Measurements from ENCODE around the gene TCEA3.
"Not testable (repeated sequence)": the region's sequence is repeated elsewhere in the genome, so short reads cannot be mapped to it uniquely, and the experiment has no call there.

Gene TCEA3

DNA sequence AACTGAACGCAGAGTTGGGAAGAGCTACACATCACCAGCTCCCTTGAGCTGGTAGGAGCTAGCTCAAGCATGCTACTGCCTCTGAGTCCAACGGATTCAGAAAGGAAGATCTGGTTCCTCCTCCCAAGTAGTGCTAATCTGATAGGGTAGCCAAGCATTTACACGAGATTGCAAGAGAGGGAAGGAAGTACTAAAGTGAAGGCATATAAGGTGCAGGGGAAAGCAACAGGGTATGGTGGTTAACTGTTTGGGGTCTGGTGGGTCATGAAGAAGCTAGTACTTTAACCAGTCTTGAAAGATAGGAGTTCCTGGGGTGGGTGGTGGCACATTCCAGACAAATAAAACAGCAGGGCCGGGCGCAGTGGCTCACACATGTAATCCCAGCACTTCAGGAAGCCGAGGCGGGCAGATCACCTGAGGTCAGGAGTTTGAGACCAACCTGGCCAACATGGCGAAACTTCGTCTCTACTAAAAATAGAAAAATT is 34.7 kb downstream of the TCEA3 start:
- DNase-seq = no peak

DNA sequence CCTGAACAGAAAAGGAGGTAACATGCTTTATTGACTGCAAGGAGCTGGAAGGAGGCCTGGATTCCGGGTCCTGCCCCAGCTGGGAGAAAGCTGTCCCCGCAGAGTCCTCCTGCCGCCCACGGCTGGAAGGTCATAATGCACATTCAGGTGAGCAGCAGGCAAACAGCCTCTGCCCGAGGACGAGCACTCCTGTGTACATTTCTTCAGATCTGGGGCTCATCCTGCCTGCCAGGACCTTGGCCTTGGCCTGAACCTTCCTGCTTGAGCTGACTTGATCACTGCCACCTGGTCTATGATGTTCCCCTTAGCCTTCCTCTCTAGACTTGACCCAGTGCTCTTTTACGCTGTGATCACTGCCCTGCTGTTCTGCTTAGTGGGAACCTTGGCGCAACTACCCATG is 37.1 kb downstream of the TCEA3 start:
- DNase-seq = no peak

DNA sequence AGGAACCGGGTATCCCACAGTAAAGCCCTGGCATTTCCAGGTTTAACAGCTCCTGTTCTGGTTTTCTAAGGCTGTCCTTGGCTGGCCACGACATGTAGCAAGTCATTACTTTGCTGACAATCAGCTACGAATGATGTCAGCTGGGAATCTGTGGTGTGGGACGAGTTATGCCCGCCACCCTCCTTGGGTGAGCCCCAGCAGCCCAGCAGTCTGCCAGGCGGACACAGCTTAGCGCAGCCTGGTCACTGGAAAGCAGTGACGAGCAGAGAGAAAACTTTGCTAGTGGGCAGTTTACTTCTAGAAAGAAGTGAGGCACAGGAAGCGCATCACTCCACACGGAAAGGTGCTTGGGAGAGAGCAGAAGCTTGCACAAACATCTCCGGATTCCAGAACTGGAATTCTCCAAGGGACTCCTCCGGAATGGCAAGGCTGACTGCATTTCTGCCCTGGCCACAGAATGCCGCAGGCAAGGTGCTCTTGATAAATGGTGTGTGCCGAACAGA is 39.4 kb downstream of the TCEA3 start:
- no peak for DNase-seq

DNA sequence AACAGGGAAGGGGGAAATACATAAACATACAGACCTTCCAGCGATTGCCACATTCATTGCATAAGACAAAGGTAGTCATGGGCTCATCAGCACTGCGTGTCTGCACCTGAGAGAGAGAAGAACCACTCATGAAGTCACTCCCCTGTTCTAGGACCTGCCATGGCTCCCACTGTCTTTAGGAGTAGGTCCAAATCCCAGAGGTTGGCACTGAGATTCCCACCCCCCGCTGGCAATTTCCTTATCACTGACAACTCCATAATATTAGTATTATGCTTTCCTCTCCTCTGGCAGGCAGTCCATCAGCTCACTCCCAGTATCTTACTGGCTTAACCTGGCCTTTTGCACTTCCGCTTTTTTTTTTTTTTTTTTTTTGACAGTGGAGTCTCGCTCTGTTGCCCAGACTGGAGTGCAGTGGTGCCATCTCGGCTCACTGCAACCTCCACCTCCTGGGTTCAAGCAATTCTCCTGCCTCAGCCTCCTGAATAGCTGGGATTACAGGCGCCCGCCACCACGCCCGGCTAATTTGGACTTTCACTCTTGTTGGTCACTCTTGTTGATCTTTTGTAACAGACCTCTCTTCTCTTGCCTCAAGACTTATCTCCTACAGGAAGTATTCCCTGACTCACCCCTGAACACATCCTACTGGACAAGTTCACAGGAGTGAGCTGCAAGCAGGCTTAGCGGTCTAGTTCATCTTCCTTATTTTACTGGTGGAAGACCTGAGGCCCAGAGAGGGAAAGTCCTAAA is 40.1 kb downstream of the TCEA3 start:
- DNase-seq = peak; percentile 66

DNA sequence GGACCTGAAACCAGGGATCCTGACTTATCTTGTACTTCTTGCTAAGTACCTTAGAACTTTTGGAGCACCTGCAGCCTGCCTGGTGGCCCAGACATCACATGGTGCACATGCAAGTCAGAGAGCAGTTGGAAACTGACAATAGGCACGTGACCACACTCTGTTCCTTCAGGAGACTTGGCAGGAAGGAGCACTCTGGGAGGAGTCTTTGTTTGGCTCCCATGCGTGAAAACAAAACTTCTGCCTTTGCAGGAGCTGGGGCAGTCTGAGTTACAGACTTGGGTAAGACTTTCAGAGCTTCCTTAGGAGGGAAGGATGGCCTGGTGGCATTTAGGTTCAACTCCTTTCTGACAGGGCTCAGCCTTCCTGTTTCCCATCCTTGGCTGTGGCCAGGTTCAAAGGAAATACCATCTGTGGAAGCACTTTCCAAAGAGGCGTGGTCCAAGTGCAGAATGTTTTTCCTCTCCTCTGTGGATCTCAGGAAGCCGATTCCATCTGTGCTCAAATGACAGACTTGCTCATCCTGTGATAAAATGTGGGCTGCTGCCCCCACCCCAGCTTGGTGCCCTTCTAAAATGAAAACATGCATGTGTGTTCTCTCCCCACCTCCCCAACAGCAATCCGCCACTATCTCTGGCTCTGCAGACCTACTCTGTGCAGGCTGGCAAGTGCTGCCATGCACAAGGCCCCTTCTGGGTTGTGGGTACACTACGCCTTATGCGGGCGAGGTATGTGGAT is 40.8 kb downstream of the TCEA3 start:
- no peak for DNase-seq

DNA sequence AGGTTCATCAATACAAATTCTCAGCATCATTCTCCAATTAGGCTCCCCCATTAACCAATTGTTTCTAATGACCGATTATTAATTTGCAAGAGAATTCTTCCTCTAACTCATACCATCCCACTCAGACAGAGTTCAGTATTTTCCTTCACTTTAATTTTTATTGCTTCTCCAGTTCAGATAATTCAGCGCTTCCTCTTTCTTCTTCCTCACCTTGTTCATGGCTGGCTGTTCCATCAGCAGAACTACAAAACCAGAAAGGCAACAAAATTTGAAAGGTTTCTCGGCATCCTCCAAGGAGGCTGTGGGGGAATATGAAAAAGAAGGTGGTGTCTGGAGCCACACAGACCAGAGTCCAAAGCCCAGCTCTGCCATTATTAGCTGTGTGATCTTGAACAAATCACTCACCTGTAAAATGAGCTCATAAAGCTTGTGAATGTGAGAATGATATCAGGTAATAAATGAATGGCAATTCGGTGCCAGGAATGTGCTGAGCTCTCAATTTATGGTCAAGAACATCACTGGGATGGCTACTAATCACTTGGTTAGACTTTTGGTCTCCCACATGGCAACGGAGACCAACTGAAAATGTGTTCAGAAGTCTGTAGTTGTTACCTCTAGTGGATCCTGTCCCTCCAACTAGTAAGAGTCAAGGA is 43.2 kb downstream of the TCEA3 start:
- no peak for DNase-seq

DNA sequence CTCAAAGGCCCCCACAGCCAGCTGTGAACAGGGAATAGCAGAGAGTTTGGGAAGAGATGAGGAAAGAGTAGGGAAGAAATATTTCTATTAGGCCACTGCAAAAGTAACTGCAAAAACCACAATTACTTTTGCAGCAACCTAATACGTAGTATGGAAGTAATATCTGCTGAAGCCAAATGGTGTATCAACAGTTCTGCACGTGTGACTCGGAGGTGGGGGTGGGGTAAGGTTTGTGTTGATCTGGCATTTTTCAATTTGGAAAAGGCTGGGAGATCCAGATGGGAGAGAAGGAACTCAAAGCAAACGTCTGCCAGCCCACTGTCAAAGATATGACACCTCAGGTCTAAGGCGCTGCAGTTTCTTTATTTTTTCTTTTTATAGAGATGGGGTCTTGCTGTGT is 43.8 kb downstream of the TCEA3 start:
- DNase-seq = no peak

DNA sequence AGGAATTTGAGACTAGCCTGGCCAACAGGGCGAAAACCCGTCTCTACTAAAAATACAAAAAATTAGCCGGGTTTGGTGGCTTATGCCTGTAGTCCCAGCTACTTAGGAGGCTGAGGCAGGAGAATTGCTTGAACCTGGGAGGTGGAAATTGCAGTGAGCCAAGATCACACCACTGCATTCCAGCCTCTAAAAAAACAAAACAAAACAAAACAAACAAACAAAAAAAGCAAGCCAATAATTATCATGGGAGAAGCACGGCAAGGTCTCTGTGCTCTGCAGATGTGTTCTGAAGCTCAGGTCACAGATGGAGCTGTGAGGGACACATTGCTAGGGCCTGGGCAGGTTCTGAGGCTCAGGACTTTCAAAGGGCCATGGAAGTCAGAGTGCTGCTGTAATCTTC is 44.3 kb downstream of the TCEA3 start:
- DNase-seq = not testable (repeated sequence)

DNA sequence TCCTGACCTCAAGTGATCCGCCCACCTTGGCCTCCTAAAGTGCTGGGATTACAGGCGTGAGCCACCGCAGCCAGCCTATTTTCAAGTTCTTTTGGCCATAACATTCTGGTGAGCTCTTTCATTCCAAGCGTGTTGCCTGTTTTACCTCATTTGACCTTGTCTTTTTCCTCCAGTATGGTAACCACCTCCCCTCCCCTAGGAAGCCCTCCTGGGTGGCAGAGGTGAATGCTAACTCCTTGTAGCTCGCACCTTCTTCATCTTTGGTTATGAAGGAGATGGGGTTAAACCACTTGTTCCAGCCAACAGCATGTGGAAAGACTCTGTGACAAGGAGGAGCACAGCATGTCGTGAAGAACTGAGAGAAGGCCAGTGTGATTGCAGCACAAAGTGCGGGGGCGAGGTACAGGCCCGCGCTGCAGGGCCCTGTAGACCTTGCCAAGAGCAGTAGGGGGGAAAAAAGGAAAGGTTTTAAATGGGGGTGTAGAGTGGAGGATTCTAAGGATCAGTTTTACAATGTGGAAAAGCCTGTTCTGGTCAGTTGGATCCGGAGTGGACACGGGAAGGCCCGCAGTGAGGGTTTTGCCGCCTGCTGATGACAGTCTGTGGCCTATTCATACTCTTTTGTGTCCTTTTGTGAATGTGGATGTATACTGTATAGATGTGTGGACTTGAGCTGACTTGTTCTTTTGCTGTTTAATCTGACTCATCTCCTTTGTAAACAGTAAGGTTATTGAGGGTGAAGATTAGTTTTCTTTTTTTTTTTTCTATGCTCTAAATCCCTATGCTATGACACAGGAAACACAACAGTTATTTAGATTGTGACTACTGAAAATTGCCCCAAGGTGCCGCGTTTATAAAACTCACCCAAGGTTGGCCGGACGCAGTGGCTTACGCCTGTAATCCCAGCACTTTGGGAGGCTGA is 47.4 kb downstream of the TCEA3 start:
- peak; percentile 71 for DNase-seq

DNA sequence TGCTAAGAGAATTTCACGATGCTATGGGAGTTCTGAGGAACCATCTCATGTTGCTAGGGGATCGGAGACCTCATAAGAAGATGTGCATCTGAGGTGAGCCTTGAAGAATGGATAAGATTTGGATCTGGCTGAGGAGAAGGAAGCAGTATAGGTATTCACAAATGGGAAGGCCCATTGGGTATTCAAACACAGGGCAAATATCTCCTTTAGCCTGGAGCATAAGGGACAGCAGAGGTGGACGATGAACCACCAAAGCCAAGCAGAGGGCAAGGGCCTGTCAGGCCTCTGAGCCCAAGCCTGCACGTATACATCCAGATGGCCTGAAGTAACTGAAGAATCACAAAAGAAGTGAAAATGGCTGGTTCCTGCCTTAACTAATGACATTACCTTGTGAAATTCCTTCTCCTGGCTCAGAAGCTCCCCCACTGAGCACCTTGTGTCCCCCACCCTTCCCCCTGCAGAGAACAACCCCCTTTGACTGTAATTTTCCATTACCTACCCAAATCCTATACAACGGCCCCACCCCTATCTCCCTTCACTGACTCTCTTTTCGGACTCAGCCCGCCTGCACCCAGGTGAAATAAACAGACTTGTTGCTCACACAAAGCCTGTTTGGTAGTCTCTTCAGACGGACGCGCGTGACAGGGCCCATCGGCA is 50.3 kb downstream of the TCEA3 start:
- DNase-seq = not testable (repeated sequence)

DNA sequence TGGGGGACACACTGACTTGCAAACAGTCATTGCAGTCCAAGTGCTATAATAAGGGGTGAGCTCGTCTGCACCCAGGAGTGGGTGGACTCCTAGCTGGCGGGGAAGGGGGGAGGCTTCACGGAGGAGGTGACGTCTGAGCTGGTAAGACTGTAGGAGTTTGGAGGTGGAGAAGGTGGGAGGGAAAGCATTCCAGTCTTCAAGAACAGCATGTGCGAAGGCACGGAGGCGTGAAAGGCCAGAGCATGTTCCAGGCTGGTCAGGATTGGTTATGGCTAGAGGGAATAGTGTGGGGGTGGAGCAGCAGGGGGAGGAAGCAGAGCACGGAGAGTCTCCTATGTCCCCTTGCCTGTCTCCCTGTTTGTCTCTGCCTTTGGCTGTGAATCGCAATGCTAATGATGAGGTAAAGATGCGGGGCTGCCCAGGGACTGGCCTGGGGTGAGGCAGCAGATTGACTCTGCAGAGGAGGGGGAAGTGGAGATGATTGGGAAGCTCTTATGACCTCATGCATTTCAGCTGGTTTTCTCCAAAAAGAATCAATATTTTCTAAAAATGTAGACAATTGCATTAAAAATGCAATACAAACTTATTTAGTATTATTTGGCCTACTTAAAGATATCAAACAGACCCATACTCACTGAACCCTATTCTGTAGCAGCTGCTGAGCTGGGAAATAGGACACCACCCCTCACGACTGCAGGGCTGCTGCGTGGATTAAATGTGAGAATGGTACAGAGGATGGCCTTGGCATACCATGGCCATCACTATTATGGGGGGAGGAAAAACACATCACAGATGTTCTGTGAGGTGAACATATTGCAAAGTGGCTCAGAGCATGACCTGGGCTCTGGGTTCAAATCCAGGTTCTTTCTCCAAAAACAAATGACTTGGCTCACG is 52.3 kb downstream of the TCEA3 start:
- DNase-seq = no peak

DNA sequence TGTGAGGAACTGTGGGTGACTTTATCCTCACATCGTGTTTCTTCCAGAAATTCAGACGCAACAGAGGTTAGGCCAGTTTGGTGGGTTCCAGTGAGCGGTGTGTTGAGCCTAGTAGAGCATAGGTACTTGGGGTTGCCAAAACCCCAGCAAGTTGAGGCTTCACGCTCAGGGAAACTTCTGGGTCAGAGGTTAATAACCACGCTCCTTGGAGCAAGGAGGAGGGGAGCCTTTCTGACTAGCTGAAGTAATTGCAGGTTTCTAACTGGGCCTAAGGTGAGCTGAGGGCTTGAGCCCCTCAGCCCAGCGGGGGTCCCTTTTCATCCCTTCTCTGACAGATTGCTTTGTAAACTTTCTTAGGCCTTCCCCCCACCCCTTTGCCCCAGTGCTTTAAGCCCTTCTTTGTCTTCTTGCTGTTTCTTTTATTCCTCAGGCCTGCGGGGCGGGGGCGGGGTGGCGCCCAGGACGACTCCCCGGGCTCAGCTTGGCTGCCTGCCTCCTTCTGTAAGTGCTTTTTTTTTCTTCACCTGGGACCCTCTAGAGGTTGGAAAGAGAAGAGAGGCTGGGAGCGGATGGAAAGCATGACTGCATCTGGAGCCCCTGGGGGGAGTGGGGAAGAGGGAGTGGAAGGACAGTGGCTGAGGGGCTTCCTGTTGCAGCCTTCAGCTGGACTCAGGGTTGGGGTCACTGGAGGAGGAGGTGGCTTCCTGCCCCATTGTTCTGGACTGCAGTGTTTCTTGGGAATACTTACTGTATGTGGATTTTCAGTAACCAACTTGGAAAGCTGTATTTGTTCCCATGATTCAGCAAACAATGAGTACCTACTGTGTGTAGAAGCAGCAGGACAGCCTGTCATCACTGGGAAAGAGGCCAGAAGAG is 53.6 kb downstream of the TCEA3 start:
- no peak for DNase-seq

DNA sequence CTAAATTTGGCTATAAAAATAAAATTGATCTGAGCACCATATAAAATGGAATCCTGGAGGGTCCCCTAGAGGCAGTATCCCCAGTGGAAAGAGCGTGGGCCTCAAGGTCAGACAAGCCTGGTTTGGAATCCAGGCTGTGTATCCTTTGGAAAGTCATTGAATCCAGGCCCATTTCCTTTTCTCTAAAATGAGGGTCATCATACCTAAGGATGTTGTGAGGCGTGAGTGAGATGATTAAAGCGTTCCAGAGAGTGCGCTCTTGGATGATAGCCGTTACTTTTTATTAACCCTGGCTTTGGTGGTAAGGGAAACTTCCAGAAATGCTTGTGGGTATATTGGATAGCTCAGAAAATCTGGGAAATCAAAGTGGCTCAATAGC is 54.2 kb downstream of the TCEA3 start:
- DNase-seq = no peak

DNA sequence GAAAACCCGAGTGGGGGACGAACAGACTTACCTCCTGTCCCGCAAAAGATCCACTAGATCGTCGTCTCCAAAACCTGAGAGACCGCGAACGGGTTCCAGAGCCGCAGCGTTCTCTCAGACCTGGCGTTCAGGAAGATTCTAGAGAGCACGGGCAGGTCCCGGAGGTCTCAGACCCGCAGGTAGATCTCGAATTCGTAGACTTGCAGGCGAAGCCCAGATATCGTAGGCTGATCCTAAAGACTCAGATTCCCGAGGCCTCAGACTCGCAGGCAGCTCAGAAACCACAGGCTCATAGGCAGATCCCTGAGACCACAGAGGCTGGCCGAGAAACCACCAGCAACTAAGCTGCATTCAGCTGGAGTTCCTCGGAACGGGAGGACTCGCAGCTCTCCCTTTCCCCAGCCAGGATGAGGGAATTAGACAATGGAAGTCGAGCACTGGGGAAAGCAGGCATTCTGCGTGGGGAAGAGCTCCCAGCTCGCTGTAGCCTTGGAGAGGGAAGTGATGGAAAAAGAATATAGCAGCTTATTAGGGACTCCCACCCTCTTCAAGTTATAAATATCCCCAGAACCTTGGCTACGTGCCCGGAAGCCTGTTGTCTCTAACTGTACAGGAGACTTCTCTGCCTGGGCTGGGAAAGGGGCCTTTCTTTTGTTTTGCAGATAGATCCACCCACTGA is 55.1 kb downstream of the TCEA3 start, which contains the start of gene ZNF436:
Gene ZNF436, minus strand, starts transcription at position 502 of the 679 bp plus-strand sequence. CDS start 1,831 bp downstream, outside the sequence.
- DNase-seq = peak; percentile 90

DNA sequence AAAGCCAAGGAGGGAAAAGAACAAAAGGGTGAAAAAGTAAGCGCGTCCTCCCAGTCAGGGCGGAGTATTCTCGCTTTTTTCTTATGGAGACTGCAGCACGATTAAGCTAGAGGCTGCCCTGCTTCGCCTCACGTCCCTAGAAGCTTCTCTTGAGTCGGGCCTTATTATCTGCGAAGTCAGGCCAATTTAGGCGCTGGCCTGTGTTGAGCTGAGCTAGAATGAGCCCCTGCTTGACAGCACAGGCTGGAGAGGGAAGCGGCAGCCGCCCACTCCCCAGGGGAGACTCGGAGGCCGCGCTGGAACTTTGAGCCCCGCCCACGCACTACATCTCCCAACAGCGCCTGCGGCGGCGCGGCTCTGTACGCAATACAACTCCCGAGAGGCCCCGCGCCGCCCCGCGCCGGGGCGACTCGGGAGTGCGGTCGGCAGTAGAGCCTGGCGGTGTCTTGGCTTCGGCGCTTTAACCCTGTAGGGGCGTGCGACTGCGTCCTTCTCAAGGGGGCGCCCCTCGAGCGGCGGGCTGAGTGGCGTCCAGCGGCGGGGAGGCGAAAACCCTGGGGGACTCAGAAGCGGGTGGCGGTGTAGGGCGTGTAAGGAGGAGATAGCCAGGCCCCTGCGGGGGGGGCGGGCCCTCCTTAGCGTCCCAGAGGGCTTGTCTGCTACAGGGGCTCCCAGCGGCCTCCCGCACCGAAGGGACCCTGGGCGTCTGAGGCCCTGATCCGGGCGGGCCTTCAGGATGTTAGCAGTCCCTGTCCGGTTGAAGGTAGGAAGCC is 55.8 kb downstream of the TCEA3 start:
- DNase-seq = peak; percentile 92

DNA sequence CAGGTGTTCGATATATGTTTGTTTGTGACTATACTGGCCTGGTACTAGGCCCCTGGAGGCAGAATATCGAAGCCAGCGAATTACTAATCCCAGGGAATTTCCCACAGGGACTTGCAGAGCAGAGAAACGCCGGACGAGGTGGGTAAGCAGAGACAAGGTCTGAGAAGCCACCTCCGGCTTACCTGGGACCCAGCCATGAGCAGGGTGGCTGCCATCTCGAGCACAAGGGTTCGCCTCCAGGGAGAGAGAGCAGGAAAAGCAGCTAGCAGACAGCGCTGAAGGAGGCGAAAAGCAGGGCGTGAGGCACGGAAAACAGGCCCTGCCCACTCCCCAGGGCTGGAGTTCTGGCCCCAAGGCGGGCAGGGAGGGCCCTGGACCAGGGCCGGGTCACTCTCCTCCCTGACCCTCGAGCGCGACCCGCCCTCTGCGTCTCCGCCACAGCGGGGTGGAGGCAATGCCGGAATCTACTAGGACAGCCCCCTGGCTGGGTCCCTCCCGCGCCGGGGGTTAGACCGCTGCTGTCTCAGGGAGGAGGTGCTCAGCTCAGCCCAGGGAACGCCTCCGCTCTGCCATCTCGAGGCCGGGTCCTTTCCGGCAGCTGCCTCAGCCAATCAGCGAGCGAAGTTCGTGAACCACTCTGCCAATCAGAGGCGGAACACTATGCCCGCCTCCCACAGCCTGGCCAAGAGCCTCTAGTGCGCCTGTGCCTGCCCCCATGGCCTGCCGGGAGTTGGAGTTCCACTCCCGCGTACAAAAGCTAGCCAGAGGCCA is 56.6 kb downstream of the TCEA3 start:
- DNase-seq = peak; percentile 99

DNA sequence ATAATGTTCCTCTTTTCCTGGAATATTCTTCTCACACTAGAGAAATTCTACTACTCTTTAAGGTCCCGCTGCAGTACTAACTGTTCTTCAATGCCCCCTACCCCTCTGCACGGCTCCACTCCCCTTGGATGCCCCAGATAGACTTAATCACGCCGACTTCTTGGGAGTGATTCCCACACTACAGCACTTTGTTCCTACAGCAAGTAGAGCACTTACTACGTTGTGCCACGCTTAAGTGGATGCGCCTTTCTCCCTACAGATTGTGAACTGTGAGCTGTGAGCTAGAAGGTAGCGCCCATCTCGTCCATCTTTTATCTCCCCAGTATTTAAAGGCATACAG is 57.1 kb downstream of the TCEA3 start:
- no peak for DNase-seq

Data from fibroblast of skin of back (primary cell).